Gastrocnemius medialis (tissue), 4 donors: ENCODE results near the gene GNMT.

Source experiments
- CTCF ChIP-seq, 5 experiments: fragments of 450-650 bp in 3 of 5; fragments of 200-600 bp in 2 of 5; sonication (generic) in 2 of 5; IDR thresholded peaks in 4 of 5; conservative IDR thresholded peaks in 1 of 5; 1 replicate in 4 of 5; 2 replicates in 1 of 5; pipeline ENCODE4 v1.5.1; 2016 to 2019; ENCODE audit warnings: antibody characterized with exemption in 5 of 5, mild to moderate bottlenecking in 3 of 5, moderate library complexity in 3 of 5
- POLR2A ChIP-seq, 2 donors: fragments of 450-650 bp; IDR thresholded peaks; one replicate each; pipeline ENCODE4 v1.6.1; 2017; ENCODE audit warnings: antibody characterized with exemption in 2 of 2, mild to moderate bottlenecking in 2 of 2, moderate library complexity in 2 of 2

GRCh38 chr6:42939810-42940167 lies 20.8 kb upstream of the GNMT start:
- TF ChIP-seq CTCF (IDR thresholded peaks at IDR 0.05 in 4 of 5, conservative IDR thresholded peaks at IDR 0.05 in 1 of 5): no peak
- TF ChIP-seq POLR2A (IDR thresholded peaks at IDR 0.05): no peak
